HG02870 (cell line): ENCODE results near the gene MRPL14.

Experiments
- ATAC-seq: cut with Tn5 transposase; IDR thresholded peaks from one replicate; pipeline ENCODE4 v1.9.1; 2021; ENCODE audit warnings: mild to moderate bottlenecking, moderate library complexity; ENCODE audit not compliant: unreplicated experiment

MRPL14 gene

GRCh38 chr6:44081753-44082152, 45.5 kb downstream of the MRPL14 start:
- ATAC-seq = no peak

GRCh38 chr6:44080561-44081521, 46.4 kb downstream of the MRPL14 start:
- ATAC-seq = no peak

GRCh38 chr6:44079672-44080071, 47.6 kb downstream of the MRPL14 start:
- ATAC-seq = no peak

GRCh38 chr6:44078827-44079671, 48.2 kb downstream of the MRPL14 start:
- peak; percentile 31 for ATAC-seq

GRCh38 chr6:44078219-44078826, 48.9 kb downstream of the MRPL14 start:
- no peak for ATAC-seq

- no peak for ATAC-seq
These were observed 49.9 kb downstream of the MRPL14 start for GRCh38 chr6:44077214-44077946.

- no peak for ATAC-seq
These were observed 50.7 kb downstream of the MRPL14 start for GRCh38 chr6:44076356-44077213.

GRCh38 chr6:44075647-44076355, 51.5 kb downstream of the MRPL14 start:
- no peak for ATAC-seq

- no peak for ATAC-seq
These were observed 52.2 kb downstream of the MRPL14 start for GRCh38 chr6:44074813-44075646.

GRCh38 chr6:44074439-44074812, 52.8 kb downstream of the MRPL14 start:
- ATAC-seq = peak; percentile 31

- ATAC-seq = peak; percentile 9
These were observed 53.4 kb downstream of the MRPL14 start for GRCh38 chr6:44073612-44074438.

GRCh38 chr6:44072959-44073611, 54.2 kb downstream of the MRPL14 start:
- peak; percentile 39 for ATAC-seq

GRCh38 chr6:44072452-44072958, 54.7 kb downstream of the MRPL14 start:
- ATAC-seq = no peak

- no peak for ATAC-seq
These were observed 55.4 kb downstream of the MRPL14 start for GRCh38 chr6:44071670-44072451.

- no peak for ATAC-seq
These were observed 58.5 kb downstream of the MRPL14 start for GRCh38 chr6:44068607-44069296.
